Motor neuron (in vitro differentiated cells): ENCODE data around the gene GABBR2. TPM values are rescaled to one million over a fixed set of nuclear protein-coding genes. Genes with fewer than 3 reads are reported as not detected.
A peak's percentile ranks its signal among the peaks of the same experiment; 100 is the strongest.
"Not testable (repeated sequence)": the region's sequence is repeated elsewhere in the genome, so short reads cannot be mapped to it uniquely, and the experiment has no call there.

Source experiments
- ATAC-seq, 8 experiments: fragments of 200-7000 bp; cut with Tn5 transposase; replicated peaks in 6 of 8; 2 replicates each; pipeline ENCODE4 v1.8.0; 2021; ENCODE audit warnings: mild to moderate bottlenecking in 8 of 8, moderate library complexity in 8 of 8
- H3K27ac ChIP-seq, 2 donors: fragments of 250-450 bp; sonication (Bioruptor Pico); 2 replicates each; pipeline ENCODE4 v1.9.0; 2021; ENCODE audit warnings: antibody characterized with exemption in 2 of 2, mild to moderate bottlenecking in 2 of 2, moderate library complexity in 1 of 2
- H3K4me1 ChIP-seq, 2 donors: fragments of 250-450 bp; sonication (Bioruptor Pico); replicated peaks in 1 of 2; 2 replicates each; pipeline ENCODE4 v1.6.1; 2021; ENCODE audit warnings: antibody characterized with exemption in 2 of 2, mild to moderate bottlenecking in 2 of 2, moderate library complexity in 1 of 2
- H3K4me3 ChIP-seq, 5 donors: fragments of 250-450 bp; sonication (Bioruptor Pico); 2 replicates each; pipeline ENCODE4 v1.9.0; 2021; ENCODE audit warnings: antibody characterized with exemption in 5 of 5, mild to moderate bottlenecking in 5 of 5, moderate library complexity in 4 of 5
- WGBS, 10 experiments: fragments of 450-650 bp; shearing (Covaris generic); methylation state at CpG; one replicate each; pipeline ENCODE4 v1.0.0; 2022; 5-methylcytosine and 5-hydroxymethylcytosine counted together
- in situ Hi-C, 9 experiments: fragments of 400-800 bp; cut with MboI; loops; one replicate each; pipeline ENCODE4 v1.15.0; 2021; ENCODE audit warnings: low sequenced_read_pairs in 9 of 9, low pct_unique_long_range_greater_than_20kb in 2 of 9; ENCODE audit not compliant: unreplicated experiment in 9 of 9
- total RNA-seq, 8 experiments: library from RNA; unstranded; fragments of 300-600 nt; gene quantifications; 2 replicates each; pipeline versions ENCODE4 v1.2.3 to v1.2.4, GENCODE V29; 2022

Gene GABBR2
- total RNA-seq, 8 experiments from 2014 or later = 0.07 to 26.0 (median 3.9) TPM

- ATAC-seq = peak in 2 of 8 experiments; percentile 37 to 55
- Histone ChIP-seq H3K27ac (no peak overlapping the region), H3K4me3 (no peak overlapping the region), H3K4me1 (no peaks in the 10 kb centered on the region)
- in situ Hi-C loops = no loop called here
- 29 to 93% (median 60%) methylated on average over 1 to 4 of the region's 4 CpGs; no CpG with 5 or more reads in 4 of the 10 experiments for WGBS, 10 experiments
Observed at GRCh38 chr9:98657897-98658296, 50.8 kb downstream of the GABBR2 start.

DNA sequence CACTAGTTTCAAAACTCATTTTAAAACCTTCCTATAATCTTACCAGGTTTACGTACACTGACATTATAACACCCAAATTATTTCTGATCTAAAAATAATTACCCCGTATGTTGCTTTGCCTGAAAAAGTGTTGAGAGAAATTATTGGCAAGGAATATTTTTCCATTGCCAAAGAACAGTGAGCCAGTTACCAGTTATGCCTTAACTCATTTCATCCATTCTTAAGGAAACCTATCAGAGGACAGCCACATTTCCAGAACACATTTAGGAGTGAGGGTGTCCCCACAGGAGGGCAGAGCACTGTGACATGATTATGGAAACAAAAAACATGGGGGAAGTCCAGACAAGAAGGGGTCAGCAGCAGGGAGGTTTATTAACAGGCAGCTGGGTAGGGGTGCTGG is 52.2 kb downstream of the GABBR2 start:
- 14 to 100% (median 84%) methylated on average over 1 to 2 of the region's 2 CpGs for WGBS, 10 experiments
- no peak for ATAC-seq
- in situ Hi-C loops = no loop called here

DNA sequence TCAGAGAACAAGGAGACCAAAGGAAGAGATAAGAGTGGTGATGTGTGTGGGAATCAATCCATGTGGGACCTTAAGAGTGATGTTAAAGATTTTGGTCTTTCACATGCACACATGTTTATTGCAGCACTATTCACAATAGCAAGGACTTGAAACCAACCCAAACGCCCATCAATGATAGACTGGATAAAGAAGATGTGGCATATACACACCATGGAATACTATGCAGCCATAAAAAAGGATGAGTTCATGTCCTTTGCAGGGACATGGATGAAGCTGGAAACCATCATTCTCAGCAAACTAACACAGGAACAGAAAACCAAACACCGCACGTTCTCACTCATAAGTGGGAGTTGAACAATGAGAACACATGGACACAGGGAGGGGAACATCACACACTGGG is 53.3 kb downstream of the GABBR2 start:
- 60 to 100% (median 100%) methylated on average over 1 of the region's 3 CpGs; no CpG with 5 or more reads in 7 of the 10 experiments for WGBS, 10 experiments
- H3K4me3 ChIP-seq, ATAC-seq, in situ Hi-C loops, H3K27ac ChIP-seq, H3K4me1 ChIP-seq: not testable (repeated sequence)

More for the DNA sequence above, 52.2 kb downstream of the GABBR2 start:
- Histone ChIP-seq H3K4me1 (no peaks in the 10 kb centered on the region), H3K4me3 (no peak overlapping the region), H3K27ac (no peak overlapping the region)

DNA sequence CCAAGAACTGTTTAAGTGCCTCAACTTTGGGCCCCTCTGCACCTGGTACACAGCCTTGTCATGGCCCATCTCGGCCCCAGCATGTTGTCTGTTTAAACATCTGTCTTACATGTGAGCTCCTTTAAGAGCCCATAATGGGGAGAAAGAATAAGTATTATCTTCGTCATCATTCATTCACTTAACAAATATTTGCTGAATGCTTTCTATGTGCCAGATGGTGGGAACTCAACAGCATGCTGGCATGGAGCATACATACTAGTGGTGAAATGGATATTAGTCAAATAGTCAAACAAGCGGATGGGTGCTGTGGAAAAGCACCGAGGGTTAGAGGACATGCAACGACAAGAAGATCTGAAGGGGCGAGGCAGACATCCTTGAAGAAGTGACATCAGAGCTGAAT is 54.5 kb downstream of the GABBR2 start:
- H3K4me1 ChIP-seq = no peaks in the 10 kb centered on the region
- 0 to 93% (median 76%) methylated on average over 1 to 6 of the region's 6 CpGs for WGBS, 10 experiments
- no peak overlapping the region for H3K27ac ChIP-seq
- no peak overlapping the region for H3K4me3 ChIP-seq
- in situ Hi-C loops = no loop called here
- peak in 4 of 8 experiments; percentile 24 to 82 (median 40) for ATAC-seq

- in situ Hi-C loops = no loop called here
- WGBS, 10 experiments = 0 to 83% (median 50%) methylated on average over 1 of the region's 2 CpGs; no CpG with 5 or more reads in 7 of the 10 experiments
- H3K27ac ChIP-seq = no peak overlapping the region
- H3K4me3 ChIP-seq = no peak overlapping the region
- no peaks in the 10 kb centered on the region for H3K4me1 ChIP-seq
- ATAC-seq = no peak
Observed at GRCh38 chr9:98652741-98653140, 56.0 kb downstream of the GABBR2 start.

DNA sequence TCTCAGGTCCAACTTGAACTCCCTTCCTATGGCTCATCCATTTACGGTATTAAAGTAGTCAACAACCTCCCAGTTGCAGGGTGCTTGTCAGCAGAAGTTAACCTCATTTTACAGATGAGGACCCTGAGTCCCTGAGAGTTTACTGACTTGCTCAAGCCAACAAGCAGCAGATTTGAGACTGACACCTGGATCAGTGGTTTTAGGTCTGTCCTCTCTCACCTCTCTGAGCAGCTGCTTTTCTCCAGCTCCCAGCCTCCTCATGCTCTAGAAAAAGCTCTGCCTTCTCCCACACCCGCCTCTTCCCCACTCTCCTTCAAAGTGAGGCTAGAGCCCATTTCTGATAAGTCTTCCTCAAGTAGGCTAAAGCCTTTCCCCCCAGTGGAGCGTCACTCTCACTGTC is 56.4 kb downstream of the GABBR2 start:
- 55 to 100% (median 80%) methylated on average over 1 to 2 of the region's 3 CpGs; no CpG with 5 or more reads in 4 of the 10 experiments for WGBS, 10 experiments
- ATAC-seq = no peak
- H3K4me1 ChIP-seq = no peaks in the 10 kb centered on the region
- no peak overlapping the region for H3K4me3 ChIP-seq
- in situ Hi-C loops = no loop called here
- no peak overlapping the region for H3K27ac ChIP-seq

DNA sequence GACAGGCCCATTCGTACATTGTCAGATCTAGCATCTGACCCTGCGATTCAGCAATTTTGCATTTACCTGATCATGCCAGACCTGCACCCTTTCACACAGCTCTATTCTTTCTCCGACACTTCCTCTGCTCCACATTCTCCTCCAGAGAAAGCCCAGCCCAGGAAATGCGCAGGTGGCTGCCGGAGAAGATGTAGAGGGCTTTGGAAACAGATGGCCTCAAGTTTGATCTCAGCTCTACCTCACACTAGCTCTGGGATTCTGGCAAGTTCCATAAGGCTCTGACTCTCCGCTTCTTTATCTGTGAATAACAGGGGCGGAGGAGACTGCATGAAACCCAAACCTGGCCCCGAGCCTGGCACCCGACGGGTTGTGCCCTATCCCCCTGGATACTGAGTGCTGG is 61.5 kb downstream of the GABBR2 start:
- H3K4me3 ChIP-seq = no peak overlapping the region
- in situ Hi-C loops = loop anchor here in 1 of 9 experiments (25.0 kb wide), 1 partner anchor 335 kb away; no protein-coding TSS in a partner anchor
- ATAC-seq = no peak
- WGBS, 10 experiments = 55 to 100% (median 82%) methylated on average over 1 to 8 of the region's 10 CpGs; no CpG with 5 or more reads in 1 of the 10 experiments
- no peak overlapping the region for H3K27ac ChIP-seq
- H3K4me1 ChIP-seq = no peaks in the 10 kb centered on the region

DNA sequence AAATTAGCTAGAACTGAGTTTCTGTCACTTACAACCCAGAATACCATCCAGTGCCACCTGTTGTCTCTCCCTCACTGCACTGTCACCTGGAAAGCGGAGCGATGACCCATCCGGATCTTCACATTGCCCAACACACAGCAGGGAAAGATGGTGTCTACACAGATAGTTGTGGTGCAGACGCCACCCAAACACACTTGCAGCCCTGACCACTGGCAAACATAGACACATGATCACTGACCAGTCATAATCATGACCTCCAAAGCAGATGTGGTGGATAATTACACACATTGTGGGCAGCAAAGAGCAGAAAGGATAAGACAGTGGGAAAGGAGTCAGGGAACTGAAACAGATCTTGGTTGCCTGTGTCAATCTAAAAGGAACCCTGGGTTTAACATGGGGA is 64.7 kb downstream of the GABBR2 start:
- in situ Hi-C loops = loop anchor here in 1 of 9 experiments (25.0 kb wide), 1 partner anchor 332 kb away; no protein-coding TSS in a partner anchor
- H3K27ac ChIP-seq = no peak overlapping the region
- no peak overlapping the region for H3K4me3 ChIP-seq
- 0 to 83% (median 67%) methylated on average over 1 to 4 of the region's 4 CpGs; no CpG with 5 or more reads in 5 of the 10 experiments for WGBS, 10 experiments
- ATAC-seq = no peak
- no peaks in the 10 kb centered on the region for H3K4me1 ChIP-seq

DNA sequence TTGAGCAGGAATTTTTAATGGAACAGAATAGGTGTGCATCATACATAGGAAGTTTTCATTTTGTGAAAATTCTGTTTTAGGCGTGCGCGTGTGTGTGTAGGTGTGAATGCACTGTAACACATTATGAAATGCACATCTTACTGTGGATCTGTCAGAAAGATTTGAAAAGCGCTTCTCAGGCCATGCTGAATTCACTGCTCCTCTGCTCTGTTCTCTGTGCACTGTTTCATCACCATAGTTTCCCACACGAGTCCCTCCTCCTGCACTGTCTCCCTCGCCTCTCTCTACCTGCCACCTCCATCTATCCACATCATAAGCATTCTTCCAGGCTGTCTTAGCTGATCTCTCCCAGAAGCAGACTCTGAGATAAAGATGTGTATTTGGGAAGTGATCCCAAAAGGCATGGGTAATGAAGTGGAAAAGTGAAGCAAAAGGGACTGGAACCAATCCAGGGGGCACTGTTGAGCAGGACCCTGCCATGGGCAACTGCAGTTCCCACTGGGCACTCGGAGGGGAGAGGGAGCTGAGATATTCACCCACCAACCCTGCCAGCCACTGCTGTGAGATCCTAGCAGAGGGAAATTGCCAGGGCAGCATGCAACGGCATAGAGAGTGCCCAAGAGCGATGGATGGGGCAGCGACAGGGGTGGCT is 65.9 kb downstream of the GABBR2 start:
- Histone ChIP-seq H3K4me1 (no peaks in the 10 kb centered on the region), H3K4me3 (no peak overlapping the region), H3K27ac (no peak overlapping the region)
- ATAC-seq = no peak
- in situ Hi-C loops = loop anchor here in 1 of 9 experiments (25.0 kb wide), 1 partner anchor 330 kb away; no protein-coding TSS in a partner anchor
- 0 to 100% (median 67%) methylated on average over 1 to 6 of the region's 10 CpGs for WGBS, 10 experiments

DNA sequence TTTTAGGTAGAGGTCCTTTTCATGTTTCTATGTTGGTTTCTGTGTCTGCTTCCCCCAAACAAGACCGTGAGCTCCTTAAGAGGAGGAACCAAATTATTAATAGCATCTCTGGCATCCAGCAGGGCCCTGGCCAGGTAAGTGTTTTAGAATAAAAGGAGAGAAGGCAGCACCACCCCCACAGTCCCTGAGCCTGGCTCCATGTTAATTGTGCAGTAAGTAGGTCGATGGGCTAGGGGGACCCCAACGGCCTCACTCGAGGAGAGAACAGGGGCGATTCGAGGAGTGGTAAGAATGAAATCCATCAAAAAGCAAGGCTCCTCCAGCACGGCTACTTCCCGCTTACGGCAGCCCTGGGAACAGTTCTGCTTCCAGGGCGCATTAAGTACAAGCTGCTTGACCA is 67.0 kb downstream of the GABBR2 start:
- in situ Hi-C loops = loop anchor here in 1 of 9 experiments (25.0 kb wide), 1 partner anchor 329 kb away; no protein-coding TSS in a partner anchor
- Histone ChIP-seq H3K4me3 (no peak overlapping the region), H3K27ac (no peak overlapping the region), H3K4me1 (no peaks in the 10 kb centered on the region)
- ATAC-seq = no peak
- WGBS, 10 experiments = 30 to 96% (median 77%) methylated on average over 1 to 10 of the region's 10 CpGs; no CpG with 5 or more reads in 2 of the 10 experiments

GRCh38 chr9:98640394-98640793 is 68.3 kb downstream of the GABBR2 start:
- no peaks in the 10 kb centered on the region for H3K4me1 ChIP-seq
- no peak overlapping the region for H3K27ac ChIP-seq
- in situ Hi-C loops = loop anchor here in 1 of 9 experiments (25.0 kb wide), 1 partner anchor 328 kb away; no protein-coding TSS in a partner anchor
- H3K4me3 ChIP-seq = no peak overlapping the region
- WGBS, 10 experiments = 28 to 89% (median 85%) methylated on average over 1 to 3 of the region's 3 CpGs; no CpG with 5 or more reads in 5 of the 10 experiments
- ATAC-seq = no peak

DNA sequence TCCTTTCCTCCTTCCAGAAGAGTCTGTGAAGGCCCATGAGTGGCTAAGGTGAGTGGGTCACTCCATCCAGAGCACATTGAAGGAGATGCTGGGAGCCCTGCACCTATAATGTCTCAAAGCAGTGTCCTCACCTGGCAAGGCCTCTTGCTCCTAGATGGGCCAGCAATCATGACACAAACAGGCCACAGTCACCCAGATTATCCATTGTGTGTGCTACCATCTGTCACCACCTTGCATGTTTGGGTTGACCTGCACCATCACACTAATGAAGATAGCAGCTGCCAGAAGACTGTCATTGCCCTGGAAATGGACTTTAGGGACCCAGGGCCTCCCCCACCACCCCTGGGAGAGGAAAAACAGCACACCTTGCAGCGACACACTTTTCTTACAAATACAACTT is 69.6 kb downstream of the GABBR2 start:
- no peak overlapping the region for H3K27ac ChIP-seq
- ATAC-seq = no peak
- WGBS, 10 experiments = 33 to 100% (median 49%) methylated on average over 1 of the region's 1 CpG; no CpG with 5 or more reads in 6 of the 10 experiments
- H3K4me1 ChIP-seq = no peaks in the 10 kb centered on the region
- in situ Hi-C loops = loop anchor here in 1 of 9 experiments (25.0 kb wide), 1 partner anchor 327 kb away; no protein-coding TSS in a partner anchor
- H3K4me3 ChIP-seq = no peak overlapping the region

- ATAC-seq = no peak
- no peaks in the 10 kb centered on the region for H3K4me1 ChIP-seq
- WGBS, 10 experiments = 40 to 100% (median 84%) methylated on average over 1 of the region's 1 CpG; no CpG with 5 or more reads in 4 of the 10 experiments
- H3K4me3 ChIP-seq = no peak overlapping the region
- in situ Hi-C loops = loop anchor here in 1 of 9 experiments (25.0 kb wide), 1 partner anchor 325 kb away; no protein-coding TSS in a partner anchor
- H3K27ac ChIP-seq = no peak overlapping the region
Observed at GRCh38 chr9:98637381-98637780, 71.4 kb downstream of the GABBR2 start.
